Measurements from ENCODE around the gene GRM1.

GRM1 gene

GRCh38 chr6:146111881-146112450, 83.1 kb downstream of the GRM1 start:
- no peak overlapping the region for H3K4me3 ChIP-seq (ENCODE audit: low read depth, low read length, poor library complexity, severe bottlenecking)
- H3K4me1 ChIP-seq (ENCODE audit: insufficient read depth, low read length, severe bottlenecking) = no peaks in the 10 kb centered on the region
- H4K20me1 ChIP-seq (ENCODE audit: insufficient read depth, low read length) = no peaks in the 10 kb centered on the region
- H3K9ac ChIP-seq (ENCODE audit: low read length) = no peak overlapping the region
- no peaks in the 10 kb centered on the region for H3K27me3 ChIP-seq (ENCODE audit: insufficient read depth, low read length)
- TF ChIP-seq EZH2 (IDR thresholded peaks at IDR 0.05; ENCODE audit: borderline replicate concordance, low read length) = no peak
- TF ChIP-seq CTCF (IDR thresholded peaks at IDR 0.05; ENCODE audit: low read length) = no peak
- H3K36me3 ChIP-seq (ENCODE audit: insufficient read depth, low read length) = no peaks in the 10 kb centered on the region
- H3K9me2 ChIP-seq (ENCODE audit: low read depth, low read length) = no peaks in the 10 kb centered on the region
- H3K4me2 ChIP-seq (ENCODE audit: low read length) = no peak overlapping the region
- H3K9me3 ChIP-seq (ENCODE audit: low read length) = no peaks in the 10 kb centered on the region
- H3K27ac ChIP-seq (ENCODE audit: low read depth, low read length, poor library complexity, severe bottlenecking) = no peak overlapping the region
- no peaks in the 10 kb centered on the region for H3K79me2 ChIP-seq (ENCODE audit: insufficient read depth, low read length)
- no peaks in the 10 kb centered on the region for H3F3A ChIP-seq (ENCODE audit: insufficient read depth, low read length)
- H2AFZ ChIP-seq (ENCODE audit: low read length) = no peak overlapping the region

- Histone ChIP-seq H3F3A (ENCODE audit: insufficient read depth, low read length) (no peaks in the 10 kb centered on the region), H3K4me3 (ENCODE audit: low read depth, low read length, poor library complexity, severe bottlenecking) (no peak overlapping the region), H3K4me1 (ENCODE audit: insufficient read depth, low read length, severe bottlenecking) (no peaks in the 10 kb centered on the region), H4K20me1 (ENCODE audit: insufficient read depth, low read length) (no peaks in the 10 kb centered on the region), H3K9me2 (ENCODE audit: low read depth, low read length) (no peaks in the 10 kb centered on the region), H3K4me2 (ENCODE audit: low read length) (no peak overlapping the region), H3K36me3 (ENCODE audit: insufficient read depth, low read length) (no peaks in the 10 kb centered on the region), H2AFZ (ENCODE audit: low read length) (no peak overlapping the region), H3K9ac (ENCODE audit: low read length) (no peak overlapping the region), H3K27me3 (ENCODE audit: insufficient read depth, low read length) (no peaks in the 10 kb centered on the region), H3K9me3 (ENCODE audit: low read length) (no peaks in the 10 kb centered on the region), H3K27ac (ENCODE audit: low read depth, low read length, poor library complexity, severe bottlenecking) (no peak overlapping the region), H3K79me2 (ENCODE audit: insufficient read depth, low read length) (no peaks in the 10 kb centered on the region)
- TF ChIP-seq EZH2 (IDR thresholded peaks at IDR 0.05; ENCODE audit: borderline replicate concordance, low read length) = no peak
Observed at GRCh38 chr6:146113084-146113623, 84.3 kb downstream of the GRM1 start.

- Histone ChIP-seq H3K36me3 (ENCODE audit: insufficient read depth, low read length) (no peaks in the 10 kb centered on the region), H3K79me2 (ENCODE audit: insufficient read depth, low read length) (no peaks in the 10 kb centered on the region), H3K4me3 (ENCODE audit: low read depth, low read length, poor library complexity, severe bottlenecking) (no peak overlapping the region), H2AFZ (ENCODE audit: low read length) (no peak overlapping the region), H3K9me2 (ENCODE audit: low read depth, low read length) (no peaks in the 10 kb centered on the region), H4K20me1 (ENCODE audit: insufficient read depth, low read length) (no peaks in the 10 kb centered on the region), H3K27ac (ENCODE audit: low read depth, low read length, poor library complexity, severe bottlenecking) (no peak overlapping the region), H3K4me2 (ENCODE audit: low read length) (no peak overlapping the region), H3K9me3 (ENCODE audit: low read length) (no peaks in the 10 kb centered on the region), H3F3A (ENCODE audit: insufficient read depth, low read length) (no peaks in the 10 kb centered on the region), H3K27me3 (ENCODE audit: insufficient read depth, low read length) (no peaks in the 10 kb centered on the region), H3K4me1 (ENCODE audit: insufficient read depth, low read length, severe bottlenecking) (no peaks in the 10 kb centered on the region), H3K9ac (ENCODE audit: low read length) (no peak overlapping the region)
- TF ChIP-seq EZH2 (IDR thresholded peaks at IDR 0.05; ENCODE audit: borderline replicate concordance, low read length) (no peak), CTCF (IDR thresholded peaks at IDR 0.05; ENCODE audit: low read length) (no peak)
Observed at GRCh38 chr6:146123616-146124015, 94.8 kb downstream of the GRM1 start.
